ENCODE data around the gene EGFLAM.

The EGFLAM gene

DNA sequence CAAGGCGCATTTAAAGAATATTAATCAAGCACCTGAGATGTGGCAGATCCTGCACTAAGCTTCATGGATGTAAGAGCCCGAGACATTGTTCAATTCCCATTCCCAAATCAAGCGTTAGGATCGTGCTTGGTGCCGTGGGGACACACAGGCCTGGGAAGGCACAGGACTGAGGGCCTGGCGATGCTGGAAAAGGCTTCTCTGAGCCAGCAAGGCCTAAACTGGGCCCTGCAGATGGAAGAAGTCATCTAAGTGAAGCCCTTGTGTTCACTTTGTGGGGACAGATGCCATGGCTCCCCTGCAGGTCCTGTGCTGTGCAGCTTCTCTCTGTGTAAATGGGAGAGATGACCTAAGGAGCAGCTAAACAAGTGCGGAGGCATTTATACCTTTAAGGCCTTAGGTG is 214.2 kb downstream of the EGFLAM start:
- no peaks in the 10 kb centered on the region for H3K9me3 ChIP-seq (replicated peaks in 1 of 11)
- no peak overlapping the region for H3K27ac ChIP-seq
- H3K4me3 ChIP-seq, result no peak overlapping the region
- H3K4me1 ChIP-seq, result peaks cover 0 to 20% (median 13%) of the 10 kb centered on the region in 10 experiments; a peak in 15 of 20 replicates
- no peak for TF ChIP-seq Cebpa-rat (IDR thresholded peaks at IDR 0.05)
- no peak overlapping the region for H3K9ac ChIP-seq
- H3K36me3 ChIP-seq, result no peaks in the 10 kb centered on the region
- no peak overlapping the region for H3K4me2 ChIP-seq
- peaks cover 0 to 99% (median 0%) of the 10 kb centered on the region in 11 experiments; a peak in 9 of 22 replicates for H3K27me3 ChIP-seq
- H4K20me1 ChIP-seq, result peaks cover 0 to 49% (median 0%) of the 10 kb centered on the region in 11 experiments; a peak in 6 of 22 replicates

- Histone ChIP-seq H3K9ac (no peak overlapping the region), H3K27me3 (peaks cover 0 to 99% (median 0%) of the 10 kb centered on the region in 11 experiments; a peak in 9 of 22 replicates), H3K4me3 (no peak overlapping the region), H3K4me1 (peaks cover 0 to 15% (median 12%) of the 10 kb centered on the region in 10 experiments; a peak in 15 of 20 replicates), H3K36me3 (no peaks in the 10 kb centered on the region), H3K27ac (no peak overlapping the region), H4K20me1 (peaks cover 0 to 44% (median 0%) of the 10 kb centered on the region in 11 experiments; a peak in 5 of 22 replicates), H3K4me2 (no peak overlapping the region), H3K9me3 (replicated peaks in 1 of 11) (no peaks in the 10 kb centered on the region)
- TF ChIP-seq Cebpa-rat (IDR thresholded peaks at IDR 0.05), result no peak
Measured at GRCh38 chr5:38473008-38473407, 214.6 kb downstream of the EGFLAM start.

- Histone ChIP-seq H3K4me1 (no peaks in the 10 kb centered on the region), H3K4me3 (no peak overlapping the region), H3K36me3 (no peaks in the 10 kb centered on the region), H4K20me1 (peaks cover 0 to 6% (median 0%) of the 10 kb centered on the region in 11 experiments; a peak in 1 of 22 replicates), H3K9ac (no peak overlapping the region), H3K9me3 (replicated peaks in 1 of 11) (no peaks in the 10 kb centered on the region), H3K4me2 (no peak overlapping the region), H3K27me3 (peaks cover 0 to 96% (median 0%) of the 10 kb centered on the region in 11 experiments; a peak in 7 of 22 replicates), H3K27ac (no peak overlapping the region)
- TF ChIP-seq Cebpa-rat (IDR thresholded peaks at IDR 0.05), result no peak
Measured at GRCh38 chr5:38478166-38478565, 219.8 kb downstream of the EGFLAM start.

DNA sequence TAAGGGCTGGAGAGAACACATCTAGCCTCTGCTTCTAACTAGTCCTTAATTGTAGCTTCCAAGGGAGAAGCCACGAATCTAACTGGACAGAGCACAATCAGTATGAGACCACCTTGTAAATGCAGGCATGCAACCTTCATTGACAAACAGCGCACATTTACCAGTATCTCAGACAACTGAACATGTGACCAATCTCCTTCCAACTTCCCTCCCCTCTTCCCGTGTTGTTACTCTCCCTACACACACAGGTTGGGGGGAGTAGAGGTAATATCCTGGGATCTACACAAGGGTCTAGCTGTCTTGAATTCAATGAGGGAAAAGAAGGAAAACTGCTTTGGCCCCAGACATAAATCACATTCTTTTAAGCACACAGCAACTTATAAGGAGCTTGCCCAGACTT is 220.5 kb downstream of the EGFLAM start:
- H4K20me1 ChIP-seq, result no peaks in the 10 kb centered on the region; a peak in 1 of 22 replicates
- H3K9me3 ChIP-seq (replicated peaks in 1 of 11), result no peaks in the 10 kb centered on the region
- no peaks in the 10 kb centered on the region for H3K36me3 ChIP-seq
- no peaks in the 10 kb centered on the region for H3K4me1 ChIP-seq
- H3K27me3 ChIP-seq, result peaks cover 0 to 96% (median 0%) of the 10 kb centered on the region in 11 experiments; a peak in 6 of 22 replicates
- no peak overlapping the region for H3K4me2 ChIP-seq
- H3K27ac ChIP-seq, result no peak overlapping the region
- no peak overlapping the region for H3K4me3 ChIP-seq
- TF ChIP-seq Cebpa-rat (IDR thresholded peaks at IDR 0.05), result no peak
- no peak overlapping the region for H3K9ac ChIP-seq

DNA sequence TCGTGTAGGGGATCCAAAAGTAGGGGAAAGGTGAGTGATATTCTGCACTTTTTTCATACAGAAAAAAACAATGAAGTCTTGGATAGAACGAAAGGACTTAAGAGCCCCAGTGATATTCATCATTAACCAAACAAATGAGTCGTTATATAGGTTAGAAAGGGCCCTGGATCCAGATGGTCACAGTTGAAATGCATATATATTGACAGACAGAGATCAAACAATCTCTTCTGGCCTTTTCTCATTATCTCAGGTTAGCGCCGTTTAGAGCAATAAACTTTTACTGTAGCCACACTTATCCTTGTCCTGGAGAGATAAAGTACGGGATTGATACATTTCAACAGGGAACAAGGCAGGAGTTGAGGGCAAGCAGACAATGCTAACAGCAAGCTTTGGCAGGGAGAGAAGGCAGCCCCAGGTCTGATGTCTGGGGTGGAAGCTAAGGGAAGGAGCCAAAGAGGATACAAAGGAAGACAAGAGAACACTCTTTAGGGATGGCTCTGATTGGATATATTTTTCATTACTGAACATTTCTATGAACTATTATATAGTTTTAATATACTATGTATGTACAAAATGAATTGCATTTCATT is 221.1 kb downstream of the EGFLAM start:
- TF ChIP-seq Cebpa-rat (IDR thresholded peaks at IDR 0.05), result no peak
- Histone ChIP-seq H3K27ac (no peak overlapping the region), H3K9me3 (replicated peaks in 1 of 11) (no peaks in the 10 kb centered on the region), H3K4me1 (no peaks in the 10 kb centered on the region), H3K36me3 (no peaks in the 10 kb centered on the region), H3K27me3 (peaks cover 0 to 95% (median 0%) of the 10 kb centered on the region in 11 experiments; a peak in 6 of 22 replicates), H4K20me1 (no peaks in the 10 kb centered on the region), H3K9ac (no peak overlapping the region), H3K4me3 (no peak overlapping the region), H3K4me2 (no peak overlapping the region)

DNA sequence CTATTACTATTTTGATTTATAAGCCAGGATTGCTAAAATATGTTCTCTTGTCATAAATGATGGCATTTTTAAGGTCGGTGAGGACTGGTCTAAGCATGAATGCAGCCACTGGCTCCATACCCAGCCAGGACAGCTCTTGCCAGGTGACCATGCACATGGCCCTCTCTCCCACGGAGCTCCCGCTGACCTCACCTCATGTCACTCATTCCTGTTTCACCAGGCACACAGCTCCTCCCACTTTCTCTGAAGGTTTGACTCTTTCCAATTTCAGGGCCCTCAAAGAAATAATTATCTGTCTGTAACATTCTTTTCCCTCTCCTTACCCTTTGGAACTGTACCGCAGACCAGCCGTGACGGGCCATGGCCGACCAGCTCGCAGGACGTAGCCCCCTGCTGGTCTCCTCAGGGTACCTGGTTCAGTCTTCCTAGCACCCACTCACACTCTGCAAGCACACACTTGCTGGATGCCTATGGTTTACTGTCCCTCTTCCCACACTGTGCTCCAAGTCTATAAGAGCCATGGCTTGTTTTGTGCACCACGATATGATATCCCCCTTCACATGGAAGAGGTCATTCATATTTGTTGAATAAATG is 225.5 kb downstream of the EGFLAM start:
- Histone ChIP-seq H3K9ac (no peak overlapping the region), H3K27ac (no peak overlapping the region), H3K4me3 (no peak overlapping the region), H3K4me1 (no peaks in the 10 kb centered on the region), H3K4me2 (no peak overlapping the region), H3K9me3 (replicated peaks in 1 of 11) (no peaks in the 10 kb centered on the region), H4K20me1 (0 out of 22 replicates have a peak, but pooled peaks cover 0 to 3% (median 0%) of the 10 kb centered on the region in 11 experiments), H3K36me3 (no peaks in the 10 kb centered on the region), H3K27me3 (peaks cover 0 to 94% (median 0%) of the 10 kb centered on the region in 11 experiments; a peak in 6 of 22 replicates)
- TF ChIP-seq Cebpa-rat (IDR thresholded peaks at IDR 0.05), result no peak

DNA sequence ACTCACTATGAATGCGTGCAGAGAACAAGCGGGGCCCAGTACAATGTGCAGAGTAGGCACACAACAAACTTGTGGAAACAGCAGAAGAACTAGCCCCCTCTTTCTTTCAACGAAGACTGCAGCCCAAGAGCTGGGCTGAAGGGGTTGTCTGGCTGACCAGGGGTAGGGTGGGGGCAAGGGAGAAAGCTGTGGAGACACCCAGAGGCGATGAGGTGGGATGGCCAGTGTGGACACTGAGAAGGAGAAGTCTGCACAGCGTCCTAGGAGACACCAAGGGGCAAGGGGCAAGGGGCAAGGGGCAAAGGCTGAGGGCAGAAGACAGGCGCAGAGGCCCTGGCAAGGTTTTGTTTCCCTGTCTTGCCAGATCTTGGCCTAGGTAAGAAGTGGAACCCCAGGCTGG is 235.8 kb downstream of the EGFLAM start:
- Histone ChIP-seq H3K9ac (no peak overlapping the region), H3K4me1 (no peaks in the 10 kb centered on the region), H3K27me3 (peaks cover 0 to 80% (median 0%) of the 10 kb centered on the region in 11 experiments; a peak in 4 of 22 replicates), H4K20me1 (no peaks in the 10 kb centered on the region; a peak in 1 of 22 replicates), H3K9me3 (replicated peaks in 1 of 11) (no peaks in the 10 kb centered on the region), H3K27ac (no peak overlapping the region), H3K4me2 (no peak overlapping the region), H3K36me3 (no peaks in the 10 kb centered on the region), H3K4me3 (no peak overlapping the region)
- TF ChIP-seq Cebpa-rat (IDR thresholded peaks at IDR 0.05), result no peak

DNA sequence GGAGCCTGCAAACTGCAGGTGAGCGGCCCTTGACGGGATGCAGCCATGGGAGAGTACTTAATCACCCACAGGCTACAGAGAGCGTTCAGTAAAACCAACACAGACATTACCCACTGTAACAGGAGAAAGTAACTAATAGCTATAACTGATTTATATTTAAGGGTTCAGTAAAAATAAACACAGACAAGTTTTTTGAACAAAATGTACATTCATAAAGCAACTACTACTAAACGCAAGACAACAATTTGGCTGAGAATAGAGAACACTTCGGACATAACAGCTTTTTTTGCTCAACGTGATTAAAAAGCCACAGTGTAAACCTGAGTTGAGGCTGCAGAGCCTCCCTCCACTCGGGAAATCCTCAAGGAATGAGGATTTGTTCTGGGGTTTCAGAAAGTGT is 236.4 kb downstream of the EGFLAM start:
- no peak overlapping the region for H3K27ac ChIP-seq
- H3K4me1 ChIP-seq, result no peaks in the 10 kb centered on the region
- no peak for TF ChIP-seq Cebpa-rat (IDR thresholded peaks at IDR 0.05)
- peaks cover 0 to 81% (median 0%) of the 10 kb centered on the region in 11 experiments; a peak in 4 of 22 replicates for H3K27me3 ChIP-seq
- no peak overlapping the region for H3K9ac ChIP-seq
- no peaks in the 10 kb centered on the region; a peak in 1 of 22 replicates for H4K20me1 ChIP-seq
- no peak overlapping the region for H3K4me2 ChIP-seq
- H3K4me3 ChIP-seq, result no peak overlapping the region
- no peaks in the 10 kb centered on the region for H3K9me3 ChIP-seq (replicated peaks in 1 of 11)
- H3K36me3 ChIP-seq, result no peaks in the 10 kb centered on the region

GRCh38 chr5:38497946-38498345 is 239.6 kb downstream of the EGFLAM start:
- Histone ChIP-seq H3K4me1 (no peaks in the 10 kb centered on the region), H3K9ac (no peak overlapping the region), H3K4me3 (no peak overlapping the region), H4K20me1 (no peaks in the 10 kb centered on the region; a peak in 1 of 22 replicates), H3K4me2 (no peak overlapping the region), H3K27ac (no peak overlapping the region), H3K36me3 (no peaks in the 10 kb centered on the region), H3K27me3 (peaks cover 0 to 58% (median 0%) of the 10 kb centered on the region in 11 experiments; a peak in 4 of 22 replicates), H3K9me3 (replicated peaks in 1 of 11) (no peaks in the 10 kb centered on the region)
- no peak for TF ChIP-seq Cebpa-rat (IDR thresholded peaks at IDR 0.05)
